ENCODE measurements around the gene NBAS.

- TF ChIP-seq CTCF (IDR thresholded peaks at IDR 0.05; ENCODE audit: extremely low read depth in 1 of 2, insufficient read depth in 1 of 2, low read depth in 1 of 2, low read length in 2 of 2) (no peak), POLR2AphosphoS5 (IDR thresholded peaks at IDR 0.05; ENCODE audit: insufficient read depth, low read depth, low read length) (no peak)
Observed at GRCh38 chr2:15133461-15133860, 427.7 kb downstream of the NBAS start.

Data from endothelial cell of umbilical vein (primary cell).